LNCaP clone FGC (cell line): ENCODE results near the gene KIAA0753.

Experiments
- DNase-seq: peaks from one replicate; pipeline ENCODE4 v3.0.0-alpha.2; 2011; ENCODE audit warnings: low read depth
- H3K4me3 ChIP-seq: 2 replicates; pipeline ENCODE4 v1.5.1; 2011; ENCODE audit warnings: mild to moderate bottlenecking, low read depth, low read length, control low read depth
- CTCF ChIP-seq: IDR thresholded peaks from 2 replicates; pipeline ENCODE4 v1.5.1; 2012; ENCODE audit warnings: mild to moderate bottlenecking; ENCODE audit not compliant: control insufficient read depth, insufficient read depth; ENCODE audit errors: extremely low read depth

Gene KIAA0753

DNA sequence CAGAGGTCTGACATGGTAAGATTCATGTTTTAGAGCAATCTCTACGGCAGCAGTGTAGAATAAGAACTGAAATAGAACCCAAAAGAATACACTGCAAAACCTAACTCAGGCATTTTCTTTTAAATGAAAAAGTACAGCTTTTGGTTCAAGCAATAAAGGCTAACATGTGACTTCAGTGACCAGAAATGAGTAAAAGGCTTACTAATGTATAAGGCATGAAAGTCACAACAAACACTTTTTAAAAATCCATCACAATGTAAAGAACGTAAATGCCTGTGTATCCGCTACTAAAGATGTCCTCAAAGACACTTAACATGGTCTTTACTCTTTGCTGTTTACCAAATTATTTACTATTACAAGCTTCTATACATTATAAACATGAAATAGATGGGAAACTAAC is 16.6 kb downstream of the KIAA0753 start:
- no peak for TF ChIP-seq CTCF
- DNase-seq = no peak

DNA sequence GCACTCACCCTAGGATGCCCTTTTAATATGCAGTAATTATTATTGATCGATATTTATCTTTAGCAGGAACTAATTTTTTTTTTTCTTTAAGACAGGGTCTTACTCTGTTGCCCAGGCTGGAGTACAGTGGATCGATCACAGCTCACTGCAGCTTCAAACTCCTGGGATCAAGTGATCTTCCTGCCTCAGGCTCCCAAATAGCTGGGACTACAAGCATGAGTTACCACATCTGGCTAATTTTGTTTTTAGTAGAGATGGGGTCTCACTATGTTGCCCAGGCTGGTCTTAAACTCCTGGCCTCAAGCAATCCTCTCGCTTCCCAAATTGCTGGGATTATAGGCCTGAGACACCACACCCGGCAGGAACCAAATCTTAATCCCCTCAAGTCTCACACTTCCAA is 29.3 kb downstream of the KIAA0753 start:
- no peak for DNase-seq
- H3K4me3 ChIP-seq = no peak overlapping the region
- no peak for TF ChIP-seq CTCF

More for the DNA sequence above, 16.6 kb downstream of the KIAA0753 start:
- no peak overlapping the region for H3K4me3 ChIP-seq

DNA sequence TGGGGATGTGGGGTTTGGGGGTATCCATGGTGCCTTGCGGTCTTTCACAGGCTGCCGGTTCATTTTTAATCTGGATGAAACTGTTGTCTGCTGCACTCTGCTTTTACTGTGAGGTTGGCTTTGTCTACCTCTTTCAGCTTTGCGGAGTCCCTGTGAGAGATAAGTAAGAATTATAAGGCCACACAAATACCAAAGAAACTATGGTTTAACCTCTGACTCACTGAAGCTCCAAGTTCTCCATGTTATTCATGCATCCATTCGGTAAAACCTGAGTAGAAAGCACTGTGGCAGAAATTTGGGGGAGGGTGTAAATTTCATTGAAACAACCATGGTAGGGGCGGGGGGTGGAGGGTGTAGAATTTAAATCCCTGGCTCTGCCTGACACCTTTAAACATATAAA is 30.5 kb downstream of the KIAA0753 start:
- H3K4me3 ChIP-seq = no peak overlapping the region
- no peak for TF ChIP-seq CTCF
- no peak for DNase-seq

DNA sequence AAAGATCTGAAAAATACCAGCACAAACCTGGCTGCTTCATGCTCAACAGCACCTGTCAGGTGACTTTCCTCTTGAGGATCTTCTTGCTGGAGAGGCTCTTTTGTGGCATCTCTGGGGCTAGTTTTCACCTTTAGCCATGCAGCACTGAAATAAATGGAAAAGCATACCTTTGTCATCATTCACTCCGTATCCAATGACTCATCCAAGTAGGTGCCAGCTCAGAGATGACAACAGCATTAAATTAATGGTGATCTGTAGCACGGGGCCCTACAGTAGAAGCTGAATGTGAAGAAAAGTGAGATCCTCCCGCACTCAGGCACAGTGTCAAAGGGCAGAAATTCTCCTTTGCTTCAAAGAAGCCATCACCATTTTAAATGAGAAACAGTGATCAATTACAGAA is 32.2 kb downstream of the KIAA0753 start:
- no peak for TF ChIP-seq CTCF
- no peak overlapping the region for H3K4me3 ChIP-seq
- no peak for DNase-seq

GRCh38 chr17:6605142-6605541 is 35.4 kb downstream of the KIAA0753 start:
- H3K4me3 ChIP-seq = no peak overlapping the region
- no peak for DNase-seq
- no peak for TF ChIP-seq CTCF

GRCh38 chr17:6603744-6604325 is 36.7 kb downstream of the KIAA0753 start:
- DNase-seq = no peak
- peak; percentile 28; the same call in 1 of the 2 replicates for TF ChIP-seq CTCF
- H3K4me3 ChIP-seq = no peak overlapping the region

DNA sequence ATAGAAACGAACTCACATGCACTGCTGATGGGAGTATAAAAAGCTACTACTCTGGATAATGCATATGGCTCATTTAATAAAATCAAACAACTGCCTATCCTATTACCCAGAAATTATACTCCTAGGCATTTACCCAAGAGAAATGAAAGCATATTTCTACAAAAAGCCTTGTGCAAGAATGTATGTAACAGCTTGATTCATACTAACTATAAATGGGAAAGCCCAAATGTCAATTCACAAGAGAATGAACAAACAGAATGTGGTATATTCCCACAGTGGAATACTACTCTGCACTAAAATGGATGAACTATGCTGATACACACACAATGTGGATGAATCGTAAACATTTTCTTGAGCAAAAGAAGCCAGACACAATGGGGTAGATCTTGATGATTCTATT is 38.4 kb downstream of the KIAA0753 start:
- no peak for DNase-seq
- no peak overlapping the region for H3K4me3 ChIP-seq
- no peak for TF ChIP-seq CTCF
